H9 (cell line): ENCODE data around the gene TCHH. TPM values are rescaled to one million over a fixed set of nuclear protein-coding genes. Genes with fewer than 3 reads are reported as not detected.

Experiments used
- DNase-seq: peaks from one replicate; pipeline ENCODE4 v3.0.0-alpha.2; 2017
- H2AFZ ChIP-seq: one replicate; pipeline ENCODE4 v1.6.1; 2013; ENCODE audit warnings: mild to moderate bottlenecking, low read length, control low read depth, moderate library complexity
- H2AK5ac ChIP-seq: 2 replicates; pipeline ENCODE4 v1.6.1; 2013; ENCODE audit warnings: low read length, control low read depth, mixed read lengths; ENCODE audit not compliant: insufficient read length
- H2BK120ac ChIP-seq: one replicate; pipeline ENCODE4 v1.6.1; 2013; ENCODE audit warnings: low read depth, mild to moderate bottlenecking, low read length, control low read depth, inconsistent platforms; ENCODE audit not compliant: poor library complexity, severe bottlenecking
- H2BK12ac ChIP-seq: 2 replicates; pipeline ENCODE4 v1.6.1; 2013; ENCODE audit warnings: low read length, control low read depth, mixed read lengths, low read depth; ENCODE audit not compliant: insufficient read length
- H2BK15ac ChIP-seq: 2 replicates; pipeline ENCODE4 v1.6.1; 2013; ENCODE audit warnings: low read depth, low read length, control low read depth
- H2BK20ac ChIP-seq: one replicate; pipeline ENCODE4 v1.6.1; 2013; ENCODE audit warnings: low read depth, mild to moderate bottlenecking, low read length, control low read depth, inconsistent platforms; ENCODE audit not compliant: poor library complexity, severe bottlenecking
- H2BK5ac ChIP-seq: 2 replicates; pipeline ENCODE4 v1.6.1; 2013; ENCODE audit warnings: low read length, control low read depth, mixed read lengths; ENCODE audit not compliant: insufficient read length
- H3K14ac ChIP-seq: 2 replicates; pipeline ENCODE4 v1.6.1; 2013; ENCODE audit warnings: low read length, control low read depth; ENCODE audit not compliant: insufficient read depth
- H3K18ac ChIP-seq: 2 replicates; pipeline ENCODE4 v1.6.1; 2013; ENCODE audit warnings: low read depth, mild to moderate bottlenecking, mixed read lengths, low read length, control low read depth; ENCODE audit not compliant: insufficient read length
- H3K23ac ChIP-seq: 2 replicates; pipeline ENCODE4 v1.6.1; 2013; ENCODE audit warnings: low read length, control low read depth, mixed read lengths, low read depth; ENCODE audit not compliant: insufficient read length
- H3K23me2 ChIP-seq: 2 replicates; pipeline ENCODE4 v1.6.1; 2013; ENCODE audit warnings: low read depth, mild to moderate bottlenecking, mixed read lengths, low read length, control low read depth; ENCODE audit not compliant: insufficient read length, poor library complexity, severe bottlenecking
- H3K27ac ChIP-seq: 2 replicates; pipeline ENCODE4 v1.5.1; 2013; ENCODE audit warnings: low read length, control low read depth, mixed read lengths, low read depth; ENCODE audit not compliant: insufficient read length
- H3K27me3 ChIP-seq: 2 replicates; pipeline ENCODE4 v1.6.1; 2013; ENCODE audit warnings: low read length, control low read depth, inconsistent platforms; ENCODE audit not compliant: insufficient read depth
- H3K4ac ChIP-seq: 2 replicates; pipeline ENCODE4 v1.6.1; 2013; ENCODE audit warnings: low read depth, mild to moderate bottlenecking, control low read depth, inconsistent platforms, low read length, moderate library complexity
- H3K4me1 ChIP-seq: 2 replicates; pipeline ENCODE4 v1.6.1; 2013; ENCODE audit warnings: low read length, control low read depth, inconsistent platforms; ENCODE audit not compliant: insufficient read depth
- H3K4me2 ChIP-seq: 2 replicates; pipeline ENCODE4 v1.6.1; 2013; ENCODE audit warnings: low read length, control low read depth, mixed read lengths; ENCODE audit not compliant: insufficient read length, insufficient read depth
- H3K56ac ChIP-seq: 2 replicates; pipeline ENCODE4 v1.6.1; 2013; ENCODE audit warnings: low read depth, mild to moderate bottlenecking, mixed read lengths, low read length, control low read depth; ENCODE audit not compliant: insufficient read length
- H3K79me1 ChIP-seq: 2 replicates; pipeline ENCODE4 v1.6.1; 2013; ENCODE audit warnings: low read depth, mild to moderate bottlenecking, moderate library complexity, low read length, control low read depth, inconsistent platforms; ENCODE audit not compliant: insufficient read depth, poor library complexity, severe bottlenecking
- H3K79me2 ChIP-seq: 2 replicates; pipeline ENCODE4 v1.6.1; 2013; ENCODE audit warnings: low read length, control low read depth, inconsistent platforms; ENCODE audit not compliant: insufficient read depth
- H3K9ac ChIP-seq: 2 replicates; pipeline ENCODE4 v1.6.1; 2013; ENCODE audit warnings: low read length, control low read depth, mixed read lengths; ENCODE audit not compliant: insufficient read length; ENCODE audit errors: extremely low read depth
- H3K9me3 ChIP-seq: one replicate; pipeline ENCODE4 v1.6.1; 2013; ENCODE audit warnings: low read depth, low read length, inconsistent platforms; ENCODE audit not compliant: control insufficient read depth
- H3T11ph ChIP-seq: one replicate; pipeline ENCODE4 v1.6.1; 2013; ENCODE audit warnings: mild to moderate bottlenecking, low read length, control low read depth, inconsistent platforms
- H4K20me1 ChIP-seq: one replicate; pipeline ENCODE4 v1.6.1; 2013; ENCODE audit not compliant: control insufficient read depth, insufficient read length, insufficient read depth
- H4K5ac ChIP-seq: 2 replicates; pipeline ENCODE4 v1.6.1; 2013; ENCODE audit warnings: low read depth, mild to moderate bottlenecking, mixed read lengths, low read length, control low read depth; ENCODE audit not compliant: insufficient read length
- H4K8ac ChIP-seq: replicated peaks from 2 replicates; pipeline ENCODE4 v1.6.1; 2013; ENCODE audit warnings: low read length, control low read depth, mixed read lengths, low read depth; ENCODE audit not compliant: insufficient read length
- H4K91ac ChIP-seq: 2 replicates; pipeline ENCODE4 v1.6.1; 2013; ENCODE audit warnings: low read depth, mild to moderate bottlenecking, moderate library complexity, mixed read lengths, low read length, control low read depth; ENCODE audit not compliant: insufficient read length
- H3K27ac Mint-ChIP-seq, 3 experiments: 2 replicates in 2 of 3; 3 replicates in 1 of 3; pipeline ENCODE4 v1.8.0; 2020 to 2021; ENCODE audit warnings: mixed read lengths in 3 of 3, mild to moderate bottlenecking in 1 of 3, moderate library complexity in 1 of 3
- H3K27me3 Mint-ChIP-seq: 2 replicates; pipeline ENCODE4 v1.8.0; 2021; ENCODE audit warnings: low read depth, mild to moderate bottlenecking, moderate library complexity, mixed read lengths
- H3K36me3 Mint-ChIP-seq, 3 experiments: 2 replicates in 2 of 3; 3 replicates in 1 of 3; pipeline ENCODE4 v1.8.0; 2020 to 2021; ENCODE audit warnings: low read depth in 3 of 3, mixed read lengths in 3 of 3; ENCODE audit not compliant: insufficient read depth in 1 of 3
- H3K4me1 Mint-ChIP-seq, 2 experiments: 2 replicates each; pipeline ENCODE4 v1.8.0; 2020; ENCODE audit warnings: mixed read lengths in 2 of 2
- H3K4me3 Mint-ChIP-seq, 2 experiments: 2 replicates in 1 of 2; 3 replicates in 1 of 2; pipeline ENCODE4 v1.8.0; 2020 to 2021; ENCODE audit warnings: mild to moderate bottlenecking in 2 of 2, mixed read lengths in 2 of 2, moderate library complexity in 1 of 2
- H3K9me3 Mint-ChIP-seq, 2 experiments: 2 replicates in 1 of 2; 3 replicates in 1 of 2; pipeline ENCODE4 v1.8.0; 2020; ENCODE audit warnings: mild to moderate bottlenecking in 2 of 2, mixed read lengths in 2 of 2, moderate library complexity in 1 of 2
- WGBS: extraction: QIAGEN DNeasy Blood & Tissue Kit; methylation state at CpG from one replicate; pipeline ENCODE4 v1.1.7; 2013; ENCODE audit warnings: missing lambda C conversion rate, low lambda C conversion rate, mixed read lengths; ENCODE audit not compliant: insufficient read length; ENCODE audit errors: extremely low coverage; 5-methylcytosine and 5-hydroxymethylcytosine counted together
- total RNA-seq: library from RNA; stranded (reverse); gene quantifications from 2 replicates; pipeline ENCODE4 v1.2.1, GENCODE V29; 2021
- TF ChIP-seq, protein P1 (sequence below): fragments of 200-600 bp; sonication (generic); conservative IDR thresholded peaks from 3 replicates; pipeline ENCODE4 v1.8.0; 2021; ENCODE audit warnings: antibody characterized with exemption, mild to moderate bottlenecking

Gene TCHH
- total RNA-seq, 1 experiment from 2014 or later = not detected

DNA sequence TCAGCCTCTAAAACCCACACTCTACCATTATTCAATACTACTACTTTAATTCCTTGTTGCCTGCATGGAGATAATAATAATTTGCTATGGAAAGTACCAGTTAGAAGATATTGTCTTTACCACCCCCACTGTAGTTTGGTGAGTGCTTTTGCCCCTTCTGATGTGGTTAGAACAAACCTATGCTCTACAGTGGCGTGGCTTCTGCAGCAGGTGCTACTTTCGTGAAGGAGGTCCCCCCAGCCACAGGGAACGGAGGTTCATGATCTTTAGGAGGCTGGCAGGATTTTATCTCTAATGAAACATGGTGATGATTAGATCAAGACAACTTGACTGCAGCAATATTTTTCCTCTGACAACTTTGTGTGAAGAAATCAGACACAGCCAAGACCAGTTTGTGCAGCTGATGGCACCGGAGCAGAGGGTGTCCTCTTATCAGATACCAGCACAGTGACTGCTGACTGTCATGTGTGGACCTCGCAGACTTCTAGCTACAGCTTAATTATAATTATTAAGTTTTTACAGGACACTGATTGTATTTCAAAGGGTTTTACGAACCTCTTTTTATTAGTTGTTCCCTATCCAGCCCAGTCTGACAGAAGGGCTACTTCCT is 10.7 kb upstream of the TCHH start:
- Histone ChIP-seq H2AFZ (no peak overlapping the region), H3T11ph (no peak overlapping the region), H3K4me2 (no peak overlapping the region), H2BK20ac (no peak overlapping the region), H2BK120ac (no peak overlapping the region), H3K23ac (no peak overlapping the region), H2BK15ac (no peak overlapping the region), H3K4me1 (no peaks in the 10 kb centered on the region), H2BK12ac (no peak overlapping the region), H3K79me2 (no peaks in the 10 kb centered on the region), H3K4ac (no peak overlapping the region), H2AK5ac (no peak overlapping the region), H3K18ac (no peak overlapping the region), H3K56ac (no peak overlapping the region), H2BK5ac (no peak overlapping the region), H3K27me3 (no peaks in the 10 kb centered on the region), H3K9me3 (peaks cover 63% of the 10 kb centered on the region), H3K79me1 (no peaks in the 10 kb centered on the region), H3K27ac (no peak overlapping the region), H4K5ac (no peak overlapping the region), H4K20me1 (no peaks in the 10 kb centered on the region), H3K14ac (no peak overlapping the region), H3K9ac (no peak overlapping the region), H3K23me2 (no peaks in the 10 kb centered on the region), H4K91ac (no peak overlapping the region), H4K8ac (no peak overlapping the region)
- H3K36me3 Mint-ChIP-seq = peaks cover 2 to 16% (median 3%) of the 10 kb centered on the region in 3 experiments; a peak in 3 of 7 replicates
- H3K4me1 Mint-ChIP-seq = no peaks in the 10 kb centered on the region
- H3K9me3 Mint-ChIP-seq = peaks cover 56 to 95% of the 10 kb centered on the region in 2 experiments
- H3K27ac Mint-ChIP-seq = no peak overlapping the region
- peaks cover 3% of the 10 kb centered on the region; the same call in 1 of the 2 replicates for H3K27me3 Mint-ChIP-seq
- TF ChIP-seq, protein P1, sequence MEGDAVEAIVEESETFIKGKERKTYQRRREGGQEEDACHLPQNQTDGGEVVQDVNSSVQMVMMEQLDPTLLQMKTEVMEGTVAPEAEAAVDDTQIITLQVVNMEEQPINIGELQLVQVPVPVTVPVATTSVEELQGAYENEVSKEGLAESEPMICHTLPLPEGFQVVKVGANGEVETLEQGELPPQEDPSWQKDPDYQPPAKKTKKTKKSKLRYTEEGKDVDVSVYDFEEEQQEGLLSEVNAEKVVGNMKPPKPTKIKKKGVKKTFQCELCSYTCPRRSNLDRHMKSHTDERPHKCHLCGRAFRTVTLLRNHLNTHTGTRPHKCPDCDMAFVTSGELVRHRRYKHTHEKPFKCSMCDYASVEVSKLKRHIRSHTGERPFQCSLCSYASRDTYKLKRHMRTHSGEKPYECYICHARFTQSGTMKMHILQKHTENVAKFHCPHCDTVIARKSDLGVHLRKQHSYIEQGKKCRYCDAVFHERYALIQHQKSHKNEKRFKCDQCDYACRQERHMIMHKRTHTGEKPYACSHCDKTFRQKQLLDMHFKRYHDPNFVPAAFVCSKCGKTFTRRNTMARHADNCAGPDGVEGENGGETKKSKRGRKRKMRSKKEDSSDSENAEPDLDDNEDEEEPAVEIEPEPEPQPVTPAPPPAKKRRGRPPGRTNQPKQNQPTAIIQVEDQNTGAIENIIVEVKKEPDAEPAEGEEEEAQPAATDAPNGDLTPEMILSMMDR = no peak
- DNase-seq = no peak
- WGBS = no CpG with 5 or more reads among the region's 6 CpGs
- no peak overlapping the region for H3K4me3 Mint-ChIP-seq
